Right lobe of liver (tissue), 6 donors: ENCODE measurements around the gene GLE1. TPM values are rescaled to one million over a fixed set of nuclear protein-coding genes. Genes with fewer than 3 reads are reported as not detected.

ENCODE experiments used
- ATAC-seq, 4 donors: fragments of 200-7000 bp; cut with Tn5 transposase; one replicate each; pipeline ENCODE4 v1.9.1; 2020; ENCODE audit warnings: mild to moderate bottlenecking in 4 of 4, moderate library complexity in 4 of 4
- DNase-seq, 3 donors: peaks; one replicate each; pipeline ENCODE4 v3.0.0-alpha.2; 2020
- H3K27ac ChIP-seq, 3 donors: fragments of 200-600 bp; one replicate each; pipeline ENCODE4 v1.8.0; 2022
- H3K27me3 ChIP-seq, 2 donors: fragments of 200-600 bp; one replicate each; pipeline ENCODE4 v1.8.0; 2022
- H3K36me3 ChIP-seq, 4 donors: fragments of 200-600 bp; sonication (generic) in 1 of 4; one replicate each; pipeline versions ENCODE4 v1.5.1 to v1.8.0; 2017 to 2022; ENCODE audit warnings: control low read depth in 1 of 4
- H3K4me1 ChIP-seq, 4 donors: fragments of 200-600 bp; sonication (generic) in 1 of 4; one replicate each; pipeline versions ENCODE4 v1.5.1 to v1.8.0; 2017 to 2022; ENCODE audit warnings: control low read depth in 1 of 4
- H3K4me3 ChIP-seq, 3 donors: fragments of 200-600 bp; one replicate each; pipeline ENCODE4 v1.8.0; 2022
- H3K9me3 ChIP-seq, 4 donors: fragments of 200-600 bp; sonication (generic) in 1 of 4; one replicate each; pipeline versions ENCODE4 v1.5.1 to v1.8.0; 2017 to 2022; ENCODE audit warnings: control low read depth in 1 of 4
- CTCF ChIP-seq, 4 donors: fragments of 200-600 bp in 3 of 4; fragments of 450-650 bp in 1 of 4; IDR thresholded peaks; one replicate each; pipeline versions ENCODE4 v1.5.1 to v1.8.0; 2016 to 2022; ENCODE audit warnings: antibody characterized with exemption in 4 of 4, mild to moderate bottlenecking in 2 of 4
- POLR2A ChIP-seq: fragments of 450-650 bp; IDR thresholded peaks from one replicate; pipeline ENCODE4 v1.6.1; 2017; ENCODE audit warnings: antibody characterized with exemption, mild to moderate bottlenecking
- WGBS: methylation state at CpG from one replicate; pipeline ENCODE4 v1.1.6; 2018; ENCODE audit warnings: low coverage, low lambda C conversion rate; ENCODE audit not compliant: insufficient coverage; ENCODE audit errors: missing lambda C conversion rate; 5-methylcytosine and 5-hydroxymethylcytosine counted together
- intact Hi-C, 2 donors: fragments of 100-400 bp; cut with DNase I; formaldehyde crosslinking; loops; one replicate each; pipeline versions ENCODE4 v1.11.2 to v1.14.1; 2022
- total RNA-seq, 6 experiments: library from RNA; depleted of rRNA in 2 of 6; stranded (reverse); fragments of >200 nt in 2 of 6; fragmentation: NEBNext Ultra II Directional in 3 of 6; extraction: Animal tissue kit (Norgen Biotek cat#: 25700) in 3 of 6; gene quantifications; one replicate each; pipeline versions ENCODE4 v1.1.0 to v1.2.4, GENCODE V29; 2016 to 2023
- donor health status: DM: no; HTN: yes; CAD: no.
- donor health status: DM: no; HTN: no; CAD: no.
- donor health status: DM: no; HTN: no; CAD: no.
- donor health status: DM: no; HTN: yes; CAD: no.
- donor health status: DM: no; HTN: yes; CAD: no.

GLE1 gene
- total RNA-seq, 6 experiments from 2014 or later = 10.5 to 15.9 (median 13.2) TPM

GRCh38 chr9:128481561-128481960 lies 23.0 kb upstream of the GLE1 start:
- DNase-seq (no peak), ATAC-seq (no peak)
- Histone ChIP-seq H3K36me3 (peaks cover 0 to 14% (median 1%) of the 10 kb centered on the region in 4 donors), H3K9me3 (no peaks in the 10 kb centered on the region), H3K27me3 (no peaks in the 10 kb centered on the region), H3K27ac (no peak overlapping the region), H3K4me1 (no peaks in the 10 kb centered on the region), H3K4me3 (no peak overlapping the region)
- 100% methylated on average over 8 of the region's 10 CpGs for WGBS
- intact Hi-C loops = no loop called here
- TF ChIP-seq POLR2A = no peak
- no peak for TF ChIP-seq CTCF (IDR thresholded peaks at IDR 0.05)

DNA sequence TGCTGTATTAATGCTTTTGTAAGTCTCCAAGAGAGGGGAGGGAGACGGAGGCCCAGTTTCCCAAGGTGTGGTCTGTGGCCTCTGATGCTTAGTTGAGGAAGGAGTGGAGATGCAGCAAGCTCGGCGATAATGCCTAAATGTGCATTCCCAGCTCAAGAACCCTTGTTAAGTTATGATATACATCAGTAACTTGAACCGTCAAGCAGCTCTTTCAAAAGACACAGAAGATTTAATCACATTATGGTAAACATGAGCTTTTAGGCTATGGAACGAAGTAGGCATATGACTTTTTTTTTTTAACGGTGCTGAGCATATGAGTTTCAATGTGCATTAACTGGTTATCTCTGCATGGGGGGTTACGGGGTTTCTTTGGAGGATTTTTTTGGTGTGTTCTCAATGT lies 22.3 kb upstream of the GLE1 start:
- WGBS = 97% methylated on average over 7 of the region's 7 CpGs
- H3K36me3 ChIP-seq = peaks cover 0 to 14% (median 1%) of the 10 kb centered on the region in 4 donors
- no peak for DNase-seq

GRCh38 chr9:128484686-128485413 lies 19.7 kb upstream of the GLE1 start:
- intact Hi-C loops = no loop called here
- WGBS = 89% methylated on average over 7 of the region's 17 CpGs
- no peaks in the 10 kb centered on the region for H3K4me1 ChIP-seq
- DNase-seq = no peak
- no peaks in the 10 kb centered on the region for H3K9me3 ChIP-seq
- no peaks in the 10 kb centered on the region for H3K27me3 ChIP-seq
- H3K4me3 ChIP-seq = no peak overlapping the region
- no peak overlapping the region for H3K27ac ChIP-seq
- ATAC-seq = no peak
- no peak for TF ChIP-seq CTCF (IDR thresholded peaks at IDR 0.05)
- TF ChIP-seq POLR2A = no peak
- H3K36me3 ChIP-seq = peaks cover 0 to 14% (median 1%) of the 10 kb centered on the region in 4 donors

More for the DNA sequence above, 22.3 kb upstream of the GLE1 start:
- TF ChIP-seq CTCF (IDR thresholded peaks at IDR 0.05) (no peak), POLR2A (no peak)
- no peak overlapping the region for H3K4me3 ChIP-seq
- no peak overlapping the region for H3K27ac ChIP-seq
- no peak for ATAC-seq
- intact Hi-C loops = no loop called here
- H3K27me3 ChIP-seq = no peaks in the 10 kb centered on the region
- H3K4me1 ChIP-seq = no peaks in the 10 kb centered on the region
- no peaks in the 10 kb centered on the region for H3K9me3 ChIP-seq

DNA sequence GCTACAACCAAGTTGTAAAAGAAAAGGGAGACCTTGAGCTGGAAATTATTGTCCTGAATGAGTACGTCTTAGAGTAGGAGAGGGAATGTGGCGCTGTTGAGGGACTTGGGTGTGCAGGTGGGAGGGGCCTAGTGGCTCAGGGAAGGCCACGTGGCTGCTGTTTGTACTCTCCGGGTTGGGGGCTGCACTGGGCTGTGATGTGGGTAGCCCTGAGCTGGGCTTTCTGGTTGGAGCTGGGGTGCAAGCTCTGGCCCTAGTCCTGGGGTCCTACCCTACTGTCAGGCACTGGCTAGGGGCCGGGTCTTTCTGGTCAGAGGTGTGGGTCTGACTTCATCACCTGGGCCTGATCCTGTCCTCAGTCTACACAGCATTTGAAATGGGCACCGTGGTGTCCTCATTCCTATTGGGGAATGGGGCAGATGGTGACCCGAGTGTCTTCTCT lies 19.1 kb upstream of the GLE1 start:
- peaks cover 0 to 14% (median 1%) of the 10 kb centered on the region in 4 donors for H3K36me3 ChIP-seq
- no peaks in the 10 kb centered on the region for H3K27me3 ChIP-seq
- H3K9me3 ChIP-seq = no peaks in the 10 kb centered on the region
- no peak overlapping the region for H3K27ac ChIP-seq
- intact Hi-C loops = no loop called here
- DNase-seq (no peak), ATAC-seq (peak in 1 of 4 donors; percentile 39)
- no peak overlapping the region for H3K4me3 ChIP-seq
- 94% methylated on average over 3 of the region's 7 CpGs for WGBS
- no peaks in the 10 kb centered on the region for H3K4me1 ChIP-seq
- TF ChIP-seq POLR2A (no peak), CTCF (IDR thresholded peaks at IDR 0.05) (no peak)
